ENCODE measurements around the gene ZNF691.
"Not testable (repeated sequence)": the region's sequence is repeated elsewhere in the genome, so short reads cannot be mapped to it uniquely, and the experiment has no call there.

ZNF691 gene

DNA sequence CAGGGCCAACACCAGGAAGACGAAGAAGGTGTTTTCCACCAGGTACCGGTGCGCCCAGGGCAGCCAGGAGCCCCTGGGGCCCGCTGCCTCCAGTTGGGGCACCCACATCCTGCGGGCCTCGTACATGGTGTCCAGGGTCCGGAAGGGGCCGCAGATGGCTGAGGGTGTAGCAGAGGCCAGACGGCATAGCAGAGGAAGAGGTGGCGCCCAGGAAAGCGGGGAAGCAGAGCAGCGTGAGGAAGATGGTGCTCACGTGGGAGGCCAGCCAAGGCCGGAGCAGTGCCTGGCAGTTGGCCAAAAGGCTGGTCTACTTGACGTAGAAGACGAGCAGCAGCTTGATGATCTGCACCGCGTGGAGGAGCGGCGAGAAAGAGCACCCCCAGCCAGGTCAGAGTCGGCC lies 40.4 kb downstream of the ZNF691 start:
- no peak overlapping the region for H3K4me3 ChIP-seq
- DNase-seq (ENCODE audit: low spot score in 2 of 2) = no peak

DNA sequence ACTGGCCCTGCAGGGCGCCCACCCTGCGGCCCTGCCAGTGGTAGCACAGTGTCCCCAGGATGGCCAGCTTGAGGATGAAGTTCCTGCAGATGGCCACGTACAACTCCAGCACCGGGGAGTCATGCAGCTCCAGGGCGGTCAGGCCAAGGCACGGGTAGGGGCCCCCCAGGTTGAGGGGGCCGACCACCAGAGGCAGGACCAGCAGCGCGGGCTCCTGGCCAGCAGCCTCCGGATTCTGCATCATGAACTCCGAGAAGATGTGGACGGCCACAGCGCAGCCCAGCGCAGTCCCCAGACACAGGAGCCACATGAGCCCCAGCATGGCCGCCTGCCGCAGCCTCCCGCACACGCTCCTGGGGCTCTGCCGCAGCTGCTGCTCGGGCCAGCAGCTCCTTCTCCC lies 41.0 kb downstream of the ZNF691 start:
- H3K27me3 ChIP-seq (ENCODE audit: low read depth) = no peaks in the 10 kb centered on the region; the same call in 1 of the 2 replicates
- H3K9me3 ChIP-seq = no peaks in the 10 kb centered on the region
- no peaks in the 10 kb centered on the region for H3K36me3 ChIP-seq (replicated peaks)
- no peak for DNase-seq (ENCODE audit: low spot score in 2 of 2)
- in situ Hi-C loops (cut with MboI; ENCODE audit: low sequenced_read_pairs) = no loop called here
- H3K4me3 ChIP-seq = no peak overlapping the region
- no peaks in the 10 kb centered on the region for H3K4me1 ChIP-seq

More for the DNA sequence above, 40.4 kb downstream of the ZNF691 start:
- Histone ChIP-seq H3K27me3 (ENCODE audit: low read depth) (no peaks in the 10 kb centered on the region; the same call in 1 of the 2 replicates), H3K36me3 (replicated peaks) (no peaks in the 10 kb centered on the region), H3K9me3 (no peaks in the 10 kb centered on the region), H3K4me1 (no peaks in the 10 kb centered on the region)
- in situ Hi-C loops (cut with MboI; ENCODE audit: low sequenced_read_pairs) = no loop called here

DNA sequence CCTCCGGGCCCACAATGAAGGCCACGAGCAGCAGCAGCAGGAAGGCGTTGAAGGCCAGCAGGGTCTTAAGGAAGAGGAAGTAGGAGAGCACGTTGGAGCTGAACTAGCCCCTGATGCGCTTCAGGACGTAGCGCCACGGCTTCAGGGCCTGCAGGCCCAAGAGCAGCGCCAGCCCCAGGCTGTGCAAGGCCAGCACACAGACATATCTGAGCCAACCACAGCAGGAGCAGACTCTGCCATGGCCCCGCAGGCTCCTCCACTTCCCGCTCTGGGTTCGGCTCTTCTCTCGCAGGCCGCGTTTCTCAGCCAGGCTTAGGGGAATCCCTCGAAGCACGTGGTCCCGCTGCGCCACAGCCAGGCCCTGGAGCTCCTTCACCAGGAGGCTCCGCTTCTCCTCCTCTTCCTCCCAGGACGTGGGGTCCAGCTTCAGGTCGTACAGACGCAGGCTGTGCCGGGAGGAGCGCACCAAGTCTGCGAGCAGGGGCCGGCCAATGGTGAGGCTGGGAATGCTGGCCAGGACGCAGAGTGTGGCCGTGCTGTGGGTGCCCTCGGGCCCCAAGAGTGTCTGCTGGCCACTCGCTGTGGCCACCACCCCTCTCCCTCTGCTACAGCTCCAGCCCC lies 41.7 kb downstream of the ZNF691 start:
- DNase-seq (ENCODE audit: low spot score in 2 of 2) = no peak
- in situ Hi-C loops (cut with MboI; ENCODE audit: low sequenced_read_pairs) = no loop called here

DNA sequence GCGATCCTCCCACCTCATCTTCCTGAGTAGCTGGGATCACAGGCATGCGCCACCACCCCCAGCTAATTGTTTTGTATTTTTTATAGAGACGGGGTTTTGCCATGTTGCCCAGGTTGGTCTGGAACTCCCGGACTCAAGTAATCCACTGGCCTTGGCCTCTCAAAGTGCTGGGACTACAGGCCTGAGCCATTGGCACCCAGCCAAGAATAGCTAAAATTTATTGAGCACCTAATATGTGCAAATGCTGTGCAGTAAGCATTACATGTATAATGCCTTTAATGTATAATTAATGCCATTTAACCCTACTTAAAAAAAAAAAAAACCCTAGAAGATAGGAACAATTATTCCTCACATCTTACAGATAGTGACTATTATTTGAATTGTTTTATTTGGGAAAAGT lies 42.9 kb downstream of the ZNF691 start:
- Histone ChIP-seq H3K4me1 (no peaks in the 10 kb centered on the region), H3K4me3 (no peak overlapping the region), H3K27me3 (ENCODE audit: low read depth) (no peaks in the 10 kb centered on the region; the same call in 1 of the 2 replicates), H3K9me3 (no peaks in the 10 kb centered on the region), H3K36me3 (replicated peaks) (no peaks in the 10 kb centered on the region)
- DNase-seq (ENCODE audit: low spot score in 2 of 2) = no peak
- in situ Hi-C loops (cut with MboI; ENCODE audit: low sequenced_read_pairs) = no loop called here

More for the DNA sequence above, 41.7 kb downstream of the ZNF691 start:
- Histone ChIP-seq H3K9me3 (no peaks in the 10 kb centered on the region), H3K27me3 (ENCODE audit: low read depth) (no peaks in the 10 kb centered on the region), H3K4me1 (no peaks in the 10 kb centered on the region), H3K4me3 (no peak overlapping the region), H3K36me3 (replicated peaks) (no peaks in the 10 kb centered on the region)

DNA sequence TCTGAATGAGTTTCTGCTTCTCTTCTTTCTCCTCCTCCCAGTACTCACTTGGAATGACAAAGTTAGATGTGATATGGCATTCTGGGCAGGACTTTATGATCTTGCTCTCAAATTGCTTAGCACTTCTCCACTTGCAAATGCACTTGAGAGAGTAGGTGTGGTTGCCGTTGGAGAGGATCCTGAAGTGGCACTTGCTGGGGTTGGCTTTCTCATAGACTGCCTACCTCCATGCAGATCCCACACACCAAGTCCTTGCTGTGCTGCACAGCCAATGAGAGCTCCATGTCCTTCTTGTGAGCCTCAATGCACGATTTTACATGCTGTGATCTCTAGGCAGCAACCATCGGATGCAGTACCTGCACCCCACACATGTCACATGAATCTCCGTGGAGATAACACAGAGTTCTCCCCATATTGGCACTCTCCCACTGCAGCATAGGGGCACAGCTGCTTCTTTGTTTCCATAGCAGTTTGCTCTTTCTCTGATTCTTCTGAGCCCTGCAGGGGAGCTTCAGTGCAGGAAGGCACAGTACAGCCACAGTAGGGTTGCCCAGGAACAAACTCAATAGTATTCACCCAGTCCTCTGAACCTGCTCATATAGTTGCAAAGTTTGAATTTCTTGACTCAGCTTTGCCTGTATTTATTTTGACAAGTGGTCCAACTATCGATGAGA lies 45.2 kb downstream of the ZNF691 start:
- no peak for DNase-seq (ENCODE audit: low spot score in 2 of 2)
- no peaks in the 10 kb centered on the region; the same call in 1 of the 2 replicates for H3K27me3 ChIP-seq (ENCODE audit: low read depth)
- in situ Hi-C loops (cut with MboI; ENCODE audit: low sequenced_read_pairs) = no loop called here
- no peaks in the 10 kb centered on the region for H3K36me3 ChIP-seq (replicated peaks)
- H3K4me1 ChIP-seq = no peaks in the 10 kb centered on the region
- 0 out of 2 replicates have a peak, but pooled peaks cover 2% of the 10 kb centered on the region for H3K9me3 ChIP-seq
- H3K4me3 ChIP-seq = no peak overlapping the region

DNA sequence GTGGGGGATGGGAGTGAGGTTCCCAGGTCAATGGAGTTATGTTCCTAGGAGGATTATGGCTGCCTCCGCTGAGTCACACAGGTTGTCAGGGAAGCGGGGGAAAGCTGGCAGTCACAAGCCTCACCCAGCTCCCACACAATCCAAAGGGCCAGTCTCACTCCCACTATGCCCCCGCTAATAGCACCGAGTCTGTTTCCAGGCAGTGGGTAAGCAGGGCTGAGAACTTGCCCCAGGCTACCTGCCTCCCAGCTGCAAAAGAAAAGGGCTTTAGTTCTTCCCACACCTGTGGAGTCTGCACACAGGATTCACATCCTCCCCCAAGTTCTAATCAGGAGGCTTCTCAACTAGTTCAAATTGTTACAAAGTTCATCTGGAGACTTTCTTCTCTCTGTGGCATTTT lies 53.5 kb downstream of the ZNF691 start:
- H3K36me3 ChIP-seq (replicated peaks); H3K4me3 ChIP-seq; H3K9me3 ChIP-seq; H3K4me1 ChIP-seq; H3K27me3 ChIP-seq (ENCODE audit: low read depth); DNase-seq (ENCODE audit: low spot score in 2 of 2); in situ Hi-C loops (cut with MboI; ENCODE audit: low sequenced_read_pairs): not testable (repeated sequence)
